Osteocyte (in vitro differentiated cells): ENCODE results near the gene C20orf204. TPM values are rescaled to one million over a fixed set of nuclear protein-coding genes. Genes with fewer than 3 reads are reported as not detected.

ENCODE experiments used
- DNase-seq: peaks from one replicate; pipeline ENCODE4 v3.0.0; 2021; ENCODE audit warnings: mixed read lengths; ENCODE audit not compliant: unreplicated experiment; ENCODE audit errors: extremely low spot score
- H3K27ac Mint-ChIP-seq: one replicate; pipeline ENCODE4 v1.8.0; 2021; ENCODE audit warnings: mild to moderate bottlenecking, mixed read lengths; ENCODE audit not compliant: unreplicated experiment
- H3K27me3 Mint-ChIP-seq: one replicate; pipeline ENCODE4 v1.8.0; 2021; ENCODE audit warnings: mixed read lengths; ENCODE audit not compliant: unreplicated experiment
- H3K36me3 Mint-ChIP-seq: one replicate; pipeline ENCODE4 v1.8.0; 2021; ENCODE audit warnings: mixed read lengths; ENCODE audit not compliant: unreplicated experiment
- H3K4me1 Mint-ChIP-seq: one replicate; pipeline ENCODE4 v1.8.0; 2021; ENCODE audit warnings: mixed read lengths; ENCODE audit not compliant: unreplicated experiment
- H3K4me3 Mint-ChIP-seq: one replicate; pipeline ENCODE4 v1.8.0; 2021; ENCODE audit warnings: mild to moderate bottlenecking, moderate library complexity, mixed read lengths; ENCODE audit not compliant: unreplicated experiment
- H3K9me3 Mint-ChIP-seq: one replicate; pipeline ENCODE4 v1.8.0; 2021; ENCODE audit warnings: mixed read lengths; ENCODE audit not compliant: unreplicated experiment
- total RNA-seq: library from RNA; stranded (reverse); gene quantifications from 2 replicates; pipeline ENCODE4 v1.2.1, GENCODE V29; 2021
- TF ChIP-seq, protein P1 (sequence below): fragments of 200-600 bp; sonication (generic); IDR thresholded peaks from 2 replicates; pipeline ENCODE4 v1.5.0; 2021; ENCODE audit warnings: antibody characterized with exemption, mild to moderate bottlenecking, moderate library complexity

C20orf204 gene
- total RNA-seq, 1 donor from 2014 or later: 1.3 TPM

DNA sequence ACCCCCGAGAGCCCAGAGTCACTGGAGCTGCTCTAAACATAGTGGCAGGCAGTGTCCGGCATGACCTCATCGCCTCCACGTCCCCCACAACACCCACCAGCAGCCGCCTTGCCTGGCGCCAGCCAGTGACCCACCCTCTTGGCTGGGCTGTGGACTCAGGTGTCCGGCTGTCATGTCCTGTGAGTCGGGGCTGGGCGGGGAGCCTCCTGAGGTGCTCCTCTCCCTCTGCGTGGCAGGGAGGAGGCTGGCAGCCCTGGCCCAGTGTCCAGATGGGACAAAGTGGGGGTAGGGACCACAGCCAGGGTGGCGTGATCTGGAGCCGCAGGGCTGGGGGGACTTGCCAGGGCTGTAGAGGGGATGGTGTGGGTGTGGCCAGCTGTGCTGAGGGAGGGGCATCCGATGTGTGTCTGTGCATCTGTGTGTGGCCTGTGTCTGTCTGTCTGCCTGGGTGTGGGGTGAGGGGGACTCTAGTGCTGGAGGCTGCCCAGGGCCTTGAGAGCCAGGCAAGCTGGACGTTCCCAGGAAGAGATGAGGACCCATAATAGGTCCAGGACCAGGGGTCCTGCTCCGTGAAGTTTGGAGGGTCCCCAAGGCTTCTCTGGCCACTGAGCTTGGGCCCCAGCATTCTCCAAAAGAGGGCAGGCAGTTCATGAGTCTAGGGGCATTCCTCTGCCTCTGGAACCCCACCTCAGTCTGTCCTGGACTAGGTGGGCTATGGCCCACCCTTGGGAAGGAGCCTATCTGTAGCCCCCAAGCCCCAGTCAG lies 15.8 kb downstream of the C20orf204 start:
- H3K9me3 Mint-ChIP-seq: no peaks in the 10 kb centered on the region
- peaks cover 33% of the 10 kb centered on the region for H3K4me1 Mint-ChIP-seq
- H3K27me3 Mint-ChIP-seq: no peaks in the 10 kb centered on the region
- H3K36me3 Mint-ChIP-seq: no peaks in the 10 kb centered on the region
- peak overlapping the region; percentile 45 for H3K27ac Mint-ChIP-seq
- no peak for DNase-seq
- no peak overlapping the region for H3K4me3 Mint-ChIP-seq
- TF ChIP-seq, protein P1, sequence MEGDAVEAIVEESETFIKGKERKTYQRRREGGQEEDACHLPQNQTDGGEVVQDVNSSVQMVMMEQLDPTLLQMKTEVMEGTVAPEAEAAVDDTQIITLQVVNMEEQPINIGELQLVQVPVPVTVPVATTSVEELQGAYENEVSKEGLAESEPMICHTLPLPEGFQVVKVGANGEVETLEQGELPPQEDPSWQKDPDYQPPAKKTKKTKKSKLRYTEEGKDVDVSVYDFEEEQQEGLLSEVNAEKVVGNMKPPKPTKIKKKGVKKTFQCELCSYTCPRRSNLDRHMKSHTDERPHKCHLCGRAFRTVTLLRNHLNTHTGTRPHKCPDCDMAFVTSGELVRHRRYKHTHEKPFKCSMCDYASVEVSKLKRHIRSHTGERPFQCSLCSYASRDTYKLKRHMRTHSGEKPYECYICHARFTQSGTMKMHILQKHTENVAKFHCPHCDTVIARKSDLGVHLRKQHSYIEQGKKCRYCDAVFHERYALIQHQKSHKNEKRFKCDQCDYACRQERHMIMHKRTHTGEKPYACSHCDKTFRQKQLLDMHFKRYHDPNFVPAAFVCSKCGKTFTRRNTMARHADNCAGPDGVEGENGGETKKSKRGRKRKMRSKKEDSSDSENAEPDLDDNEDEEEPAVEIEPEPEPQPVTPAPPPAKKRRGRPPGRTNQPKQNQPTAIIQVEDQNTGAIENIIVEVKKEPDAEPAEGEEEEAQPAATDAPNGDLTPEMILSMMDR: no peak

DNA sequence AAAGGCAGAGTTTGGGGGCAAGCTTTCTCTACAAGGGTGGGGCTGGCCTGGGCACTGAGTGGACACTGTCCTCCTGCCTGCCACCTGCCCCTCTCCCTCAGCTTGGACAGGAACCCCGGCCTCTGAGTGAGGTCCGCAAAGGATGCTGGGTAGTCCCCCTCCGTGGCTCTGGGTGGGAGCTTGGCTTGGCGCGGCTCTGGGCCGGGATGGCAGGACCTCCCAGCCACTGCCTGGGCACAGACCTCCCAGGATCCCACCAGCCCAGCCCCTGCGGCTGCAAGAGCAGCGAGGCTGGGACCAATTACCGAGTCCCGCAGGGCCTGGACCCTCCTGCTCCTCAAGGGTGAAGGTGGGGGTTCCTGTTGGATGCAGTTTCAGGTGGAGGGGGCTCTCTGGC lies 16.3 kb downstream of the C20orf204 start:
- H3K36me3 Mint-ChIP-seq: no peaks in the 10 kb centered on the region
- no peaks in the 10 kb centered on the region for H3K27me3 Mint-ChIP-seq
- H3K9me3 Mint-ChIP-seq: no peaks in the 10 kb centered on the region
- H3K4me1 Mint-ChIP-seq: peaks cover 35% of the 10 kb centered on the region
- H3K4me3 Mint-ChIP-seq: no peak overlapping the region
- DNase-seq: no peak
- TF ChIP-seq, protein P1: no peak
- H3K27ac Mint-ChIP-seq: no peak overlapping the region

DNA sequence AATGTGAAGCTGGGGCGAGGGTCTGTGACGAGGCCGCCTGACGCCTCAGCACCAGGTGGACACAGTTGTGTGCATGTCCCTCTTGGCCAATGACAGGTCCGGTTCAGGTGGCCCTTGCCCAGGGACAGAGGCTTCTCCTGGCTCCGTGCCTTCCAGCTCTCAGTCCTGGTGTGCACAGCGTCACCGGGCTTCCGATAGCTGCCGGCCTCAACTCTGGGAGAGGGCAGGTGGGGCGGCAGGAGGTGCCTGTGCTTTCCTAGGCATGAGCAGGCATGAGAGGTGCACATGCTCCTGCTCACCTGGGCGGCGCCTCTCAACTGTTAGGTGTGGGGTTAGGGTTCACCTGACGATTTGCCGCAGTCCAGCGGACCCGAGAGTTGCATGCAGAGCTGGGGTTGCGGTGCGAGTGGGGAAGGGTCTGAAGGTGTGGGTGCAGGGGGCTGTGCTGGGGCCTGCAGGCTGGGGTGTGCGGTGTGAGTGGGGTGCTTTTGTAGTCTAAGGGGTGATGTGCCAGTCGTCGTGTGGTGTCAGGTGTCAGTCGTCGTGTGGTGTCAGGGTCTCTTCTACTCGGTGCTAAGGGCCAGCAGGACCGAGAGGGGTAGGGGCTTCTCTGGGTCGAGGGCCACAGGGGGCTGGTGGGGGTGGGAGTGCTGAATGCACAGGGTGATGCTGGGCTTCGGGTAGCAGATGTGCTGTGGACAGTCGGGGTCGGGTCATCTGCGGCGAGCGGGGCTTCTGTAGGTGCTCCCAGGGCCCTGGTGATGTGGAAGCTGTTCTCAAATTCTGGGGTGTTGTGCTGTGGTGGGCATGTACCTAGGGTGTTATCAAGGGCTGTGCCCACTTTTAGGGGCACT lies 17.2 kb downstream of the C20orf204 start:
- H3K4me3 Mint-ChIP-seq: no peak overlapping the region
- H3K27me3 Mint-ChIP-seq: no peaks in the 10 kb centered on the region
- H3K4me1 Mint-ChIP-seq: peaks cover 44% of the 10 kb centered on the region
- H3K36me3 Mint-ChIP-seq: no peaks in the 10 kb centered on the region
- H3K9me3 Mint-ChIP-seq: no peaks in the 10 kb centered on the region
- TF ChIP-seq, protein P1: no peak
- no peak overlapping the region for H3K27ac Mint-ChIP-seq
- no peak for DNase-seq

DNA sequence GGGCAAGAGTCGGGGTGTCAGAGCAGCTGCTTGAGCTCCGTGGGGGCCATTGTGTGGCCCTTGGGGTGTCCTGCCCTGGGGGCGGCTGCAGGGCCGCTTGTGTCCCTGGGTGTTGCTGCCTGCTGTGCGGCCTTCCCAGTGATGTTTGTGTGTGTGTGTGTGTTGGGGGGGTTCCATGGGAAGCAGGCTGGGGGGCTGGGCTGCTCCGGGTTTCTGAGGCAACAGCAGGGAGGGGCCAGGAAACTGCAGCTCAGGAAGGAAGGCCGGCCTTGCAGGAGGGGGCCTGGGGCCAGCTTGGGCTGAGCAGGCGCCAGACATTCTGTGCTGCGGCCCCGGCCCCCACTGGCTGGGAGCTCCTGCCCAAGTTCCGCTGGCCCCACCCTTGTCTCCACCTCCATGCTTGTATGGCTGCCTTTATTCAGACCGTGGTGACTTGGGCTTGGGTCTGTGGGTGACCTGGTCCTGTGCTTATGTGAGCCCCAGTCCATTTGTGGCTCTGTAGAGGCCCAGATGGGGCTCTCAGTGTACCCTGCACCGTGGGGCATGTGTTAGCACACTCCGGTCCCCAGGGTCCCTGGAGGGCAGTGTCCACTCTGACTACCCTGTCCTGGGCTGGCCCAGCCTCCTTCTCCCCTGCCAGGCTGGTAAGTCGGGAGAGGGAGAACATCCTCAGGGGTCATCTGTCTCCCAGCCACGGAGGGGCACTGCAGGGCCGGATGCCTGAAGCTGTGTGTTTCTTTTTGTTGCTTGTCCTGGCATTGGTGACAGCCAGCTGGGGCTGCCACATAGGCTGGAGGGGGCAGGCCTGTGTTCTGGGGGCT lies 18.1 kb downstream of the C20orf204 start:
- TF ChIP-seq, protein P1: peak; percentile 47
- Mint-ChIP-seq H3K9me3 (no peaks in the 10 kb centered on the region), H3K36me3 (no peaks in the 10 kb centered on the region), H3K27me3 (no peaks in the 10 kb centered on the region), H3K27ac (peak overlapping the region; percentile 78), H3K4me3 (peak overlapping the region; percentile 29), H3K4me1 (peaks cover 48% of the 10 kb centered on the region)
- DNase-seq: no peak
